Vagina (tissue), 2 donors: Measurements from ENCODE around the gene HEPHL1.

ENCODE experiments used
- CTCF ChIP-seq, 3 experiments: fragments of 450-650 bp in 2 of 3; fragments of 200-600 bp in 1 of 3; sonication (generic) in 1 of 3; IDR thresholded peaks; one replicate each; pipeline ENCODE4 v1.5.1; 2017 to 2019; ENCODE audit warnings: antibody characterized with exemption in 3 of 3, mild to moderate bottlenecking in 2 of 3, moderate library complexity in 2 of 3
- POLR2A ChIP-seq, 2 donors: fragments of 450-650 bp; IDR thresholded peaks; one replicate each; pipeline ENCODE4 v1.6.1; 2017; ENCODE audit warnings: antibody characterized with exemption in 2 of 2, mild to moderate bottlenecking in 2 of 2, moderate library complexity in 2 of 2

- TF ChIP-seq CTCF (IDR thresholded peaks at IDR 0.05): no peak
- TF ChIP-seq POLR2A (IDR thresholded peaks at IDR 0.05): no peak
These were observed 99.8 kb downstream of the HEPHL1 start for GRCh38 chr11:94120946-94121345.
